HG03060 (cell line): ENCODE results near the gene AMMECR1L.
"Not testable (repeated sequence)": the region's sequence is repeated elsewhere in the genome, so short reads cannot be mapped to it uniquely, and the experiment has no call there.

Source experiments
- ATAC-seq: cut with Tn5 transposase; IDR thresholded peaks from one replicate; pipeline ENCODE4 v1.9.1; 2021; ENCODE audit warnings: low read depth, moderate number of reproducible peaks; ENCODE audit not compliant: unreplicated experiment

AMMECR1L gene

GRCh38 chr2:127844973-127845372, 40.8 kb downstream of the AMMECR1L start:
- no peak for ATAC-seq

- ATAC-seq = no peak
Observed at GRCh38 chr2:127843677-127844076, 42.1 kb downstream of the AMMECR1L start.

GRCh38 chr2:127841466-127842178, 44.1 kb downstream of the AMMECR1L start:
- no peak for ATAC-seq

GRCh38 chr2:127840893-127841292, 44.9 kb downstream of the AMMECR1L start:
- ATAC-seq = no peak

GRCh38 chr2:127834951-127835350, 50.8 kb downstream of the AMMECR1L start:
- ATAC-seq = no peak

DNA sequence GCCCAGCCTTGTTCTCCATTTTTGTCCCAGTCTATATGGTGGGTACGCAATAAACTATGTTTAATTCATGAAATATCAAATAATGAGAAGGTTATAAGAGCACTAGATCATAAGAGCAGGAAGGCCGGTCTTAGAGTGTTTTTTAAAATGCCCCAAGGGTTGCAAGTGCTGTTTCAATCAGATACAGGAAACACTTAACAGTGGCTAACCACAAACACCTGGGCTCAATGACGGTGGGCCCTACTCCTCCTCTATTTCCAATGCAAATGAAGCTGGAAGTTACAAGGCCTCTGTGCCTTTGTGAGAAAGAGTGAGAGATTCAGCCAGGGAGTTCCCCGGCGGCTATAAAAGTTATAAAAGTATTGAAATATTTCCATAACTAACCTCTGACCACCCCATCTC, 55.9 kb downstream of the AMMECR1L start:
- ATAC-seq = peak; percentile 92

GRCh38 chr2:127826708-127827107, 59.0 kb downstream of the AMMECR1L start:
- not testable (repeated sequence) for ATAC-seq

GRCh38 chr2:127826047-127826446, 59.7 kb downstream of the AMMECR1L start:
- no peak for ATAC-seq

DNA sequence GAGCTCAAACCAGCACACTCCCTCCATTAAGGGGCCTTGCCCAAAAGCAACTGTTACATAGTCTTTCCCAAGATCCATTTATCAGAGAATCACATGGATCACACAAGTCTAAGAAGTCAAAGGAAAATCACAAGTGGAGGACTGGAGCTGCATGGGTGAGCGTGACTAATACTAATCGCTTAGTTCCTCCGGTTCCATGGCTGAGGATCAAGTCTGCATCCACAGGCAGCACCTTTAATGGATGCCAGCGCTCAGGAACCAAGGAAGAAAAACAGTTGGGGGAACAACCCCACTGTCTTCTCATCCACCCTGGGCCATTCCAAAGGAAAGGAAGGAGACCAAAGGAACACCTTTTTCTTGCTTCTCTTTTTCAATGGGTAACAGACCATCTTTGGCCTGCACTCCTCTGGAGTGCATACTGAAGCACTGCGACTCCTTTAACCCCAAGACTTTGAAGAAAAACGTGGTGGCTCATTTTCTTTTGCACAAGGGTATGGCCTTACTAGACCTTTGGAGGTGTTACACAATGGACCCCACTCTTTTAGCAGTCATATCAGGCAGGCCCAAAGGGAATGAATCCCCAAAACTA, 65.6 kb downstream of the AMMECR1L start:
- ATAC-seq = no peak

GRCh38 chr2:127818794-127819425, 66.8 kb downstream of the AMMECR1L start:
- no peak for ATAC-seq

GRCh38 chr2:127818241-127818640, 67.5 kb downstream of the AMMECR1L start:
- ATAC-seq = no peak

GRCh38 chr2:127814677-127815076, 71.1 kb downstream of the AMMECR1L start:
- ATAC-seq = no peak

GRCh38 chr2:127812441-127812840, 73.3 kb downstream of the AMMECR1L start:
- not testable (repeated sequence) for ATAC-seq
